Measurements from ENCODE around the gene CBLB.
A peak's percentile ranks its signal among the peaks of the same experiment; 100 is the strongest.

CBLB gene

DNA sequence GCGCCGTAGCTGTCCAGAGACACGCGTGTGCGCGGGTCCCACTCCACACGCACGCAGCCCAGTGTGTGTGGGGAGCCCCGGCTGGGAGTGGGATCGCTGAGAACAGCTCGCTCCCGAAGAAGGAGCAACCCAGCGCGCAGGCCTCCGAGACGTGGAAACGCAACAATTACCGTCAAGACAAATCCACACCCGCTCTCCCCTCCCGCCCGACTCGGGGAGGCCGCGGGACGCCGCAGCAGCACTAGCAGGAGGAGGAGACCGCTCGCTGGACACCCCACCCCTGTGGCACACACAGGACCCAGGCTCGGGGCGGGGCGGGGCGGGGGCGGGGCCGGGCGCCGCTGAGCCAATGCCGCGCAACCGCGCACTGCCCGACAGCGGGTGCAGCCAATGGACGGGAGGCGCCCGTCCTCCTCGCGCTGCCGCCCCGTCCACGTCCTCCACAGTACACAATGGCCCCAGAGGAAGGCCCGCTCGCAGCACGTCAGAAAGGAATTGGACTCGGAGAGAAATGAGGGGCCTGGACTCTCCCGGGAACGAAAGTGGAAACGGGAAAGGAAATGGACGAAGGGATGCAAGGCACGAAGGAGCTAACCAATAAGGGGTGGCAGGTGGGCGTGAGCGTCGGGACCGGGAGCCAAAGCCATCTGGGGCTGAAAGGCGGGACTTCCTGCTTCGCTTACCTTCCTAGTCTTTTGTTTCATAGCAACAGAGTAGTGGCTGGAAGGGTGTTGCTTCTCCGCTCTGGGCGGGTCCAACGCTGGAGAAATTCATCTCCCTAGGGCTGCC, at the start of gene CBLB:
Gene CBLB (minus strand): TSS at position 271 of the 789 bp plus-strand sequence. CDS start 1,435 bp downstream, outside the sequence.
- DNase-seq: peak; percentile 92

DNA sequence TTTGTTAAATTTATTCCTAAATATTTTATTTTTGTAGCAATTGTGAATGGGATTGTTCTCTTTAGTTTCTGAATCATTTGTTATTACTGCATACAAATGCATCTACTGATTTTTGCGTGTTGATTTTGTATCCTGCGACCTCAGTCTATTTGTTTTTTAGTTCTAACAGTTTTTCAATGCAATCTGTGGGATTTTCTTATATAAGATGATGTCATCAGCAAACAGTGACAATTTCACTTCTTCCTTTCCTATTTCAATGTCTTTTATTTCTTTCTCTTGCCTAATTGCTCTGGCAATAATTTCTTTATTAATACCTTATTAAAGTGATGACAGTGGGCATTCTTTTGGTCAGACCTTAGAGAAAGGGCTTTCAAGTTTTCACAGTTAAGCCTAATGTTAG, 48.0 kb upstream of the CBLB start:
- no peak for DNase-seq

DNA sequence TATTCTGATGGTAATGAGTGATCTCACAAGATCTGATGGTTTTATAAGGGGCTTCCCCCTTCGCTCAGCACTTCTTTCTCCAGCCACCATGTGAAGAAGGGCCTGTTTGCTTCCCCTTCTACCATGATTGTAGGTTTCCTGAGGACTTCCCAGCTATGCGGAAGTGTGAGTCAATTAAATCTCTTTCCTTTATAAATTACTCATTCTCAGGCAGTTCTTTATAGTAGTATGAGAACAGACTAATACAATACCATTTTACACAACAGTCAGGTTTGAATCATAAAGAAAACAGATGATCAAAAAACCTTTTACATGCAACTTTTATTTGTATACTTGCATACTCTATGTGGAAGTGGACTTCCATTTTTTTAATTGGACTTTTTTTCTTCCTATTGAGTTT, 46.7 kb upstream of the CBLB start:
- no peak for DNase-seq

DNA sequence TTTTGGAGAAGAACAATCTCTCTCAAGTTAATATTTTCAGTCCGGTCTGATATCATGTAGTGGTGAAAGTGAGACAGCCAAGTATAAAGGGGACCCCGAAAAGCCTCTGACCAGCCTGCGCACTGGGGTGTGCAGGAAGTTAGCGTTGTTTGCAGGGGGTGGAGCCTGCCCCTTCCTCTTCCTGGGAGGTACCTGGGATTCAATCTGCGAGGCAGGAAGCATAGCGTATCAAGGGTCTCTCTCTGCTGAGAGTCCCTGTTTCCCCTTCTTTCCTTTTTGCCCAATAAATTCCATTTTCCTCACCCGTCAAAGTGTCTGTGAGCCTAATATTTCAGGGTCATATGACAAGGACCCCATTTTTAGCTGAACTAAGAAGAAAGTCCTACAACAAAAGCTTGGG, 44.8 kb upstream of the CBLB start:
- DNase-seq: no peak

DNA sequence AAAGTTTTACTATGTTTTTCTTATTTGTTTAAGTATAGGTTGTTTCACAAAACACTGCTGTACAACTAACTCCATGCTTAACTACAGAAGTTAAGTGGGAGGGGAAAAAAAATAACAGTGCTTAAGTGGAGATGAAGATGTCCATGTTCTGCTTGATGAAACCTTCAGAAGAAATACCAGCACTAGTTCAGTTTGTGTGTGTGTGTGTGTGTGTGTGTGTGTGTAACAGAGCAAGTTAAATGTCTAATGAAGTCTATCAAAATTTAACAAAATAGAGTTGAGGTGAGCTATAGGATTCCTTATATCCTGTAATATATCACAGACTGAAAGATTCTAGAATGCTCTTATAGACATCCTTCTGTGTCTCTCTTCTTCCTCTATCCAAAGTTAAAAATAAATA, 44.1 kb upstream of the CBLB start:
- DNase-seq: no peak

DNA sequence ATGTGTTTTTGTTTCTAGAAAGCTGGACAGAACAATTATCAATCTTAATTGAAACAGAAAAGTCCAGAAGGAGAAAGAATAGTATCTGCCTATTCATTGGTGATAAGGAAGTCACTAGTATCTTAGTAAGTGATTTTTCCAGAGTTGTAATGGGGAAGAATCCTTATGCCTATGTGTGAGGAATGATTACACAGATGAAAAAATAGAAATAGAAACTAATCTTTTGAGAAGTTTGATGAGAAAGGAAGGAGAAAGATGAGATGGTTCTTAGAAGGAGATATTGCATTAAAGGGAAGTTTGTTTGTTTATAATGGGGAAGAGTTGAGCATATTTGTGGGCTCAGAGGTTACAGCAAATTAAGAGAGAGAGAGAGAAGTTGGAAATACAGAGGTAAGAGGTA, 42.7 kb upstream of the CBLB start:
- DNase-seq: no peak

DNA sequence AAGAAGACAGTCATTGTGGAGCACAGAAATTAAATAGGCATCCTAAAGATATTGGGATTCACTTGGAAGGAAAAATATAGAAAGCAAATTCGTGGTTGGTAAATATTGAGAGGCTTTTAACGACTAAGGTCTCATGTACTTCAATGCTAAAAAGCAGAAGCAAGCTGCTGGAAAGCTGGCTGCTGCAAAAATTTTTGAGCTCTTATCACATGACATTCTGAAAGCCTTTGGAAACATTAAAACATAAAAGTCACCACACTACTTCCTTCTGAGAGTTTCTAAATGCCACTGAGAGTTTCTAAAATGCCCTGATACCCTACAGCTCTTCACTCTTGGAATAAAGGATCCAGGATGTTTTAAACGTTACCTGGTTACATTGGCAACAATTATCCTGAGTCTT, 39.0 kb upstream of the CBLB start:
- DNase-seq: no peak

DNA sequence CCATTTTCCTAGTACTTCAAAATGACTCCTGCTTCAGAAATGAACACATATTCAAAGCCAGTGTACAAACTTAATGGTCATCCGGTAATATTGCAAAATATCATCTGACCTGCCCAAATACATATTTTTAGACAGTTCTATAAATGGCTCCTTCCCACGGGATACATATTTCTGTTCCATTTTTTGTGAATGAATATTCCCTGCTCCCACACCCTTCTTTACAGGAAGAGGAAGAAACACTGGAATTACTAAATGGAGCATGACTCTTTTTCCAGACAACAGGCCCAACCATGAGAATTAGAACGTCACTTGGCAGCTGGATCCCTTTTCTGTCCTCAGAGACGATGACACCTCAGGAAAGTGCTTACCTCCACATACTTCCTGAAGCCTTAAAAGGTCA, 38.0 kb upstream of the CBLB start:
- DNase-seq: no peak

DNA sequence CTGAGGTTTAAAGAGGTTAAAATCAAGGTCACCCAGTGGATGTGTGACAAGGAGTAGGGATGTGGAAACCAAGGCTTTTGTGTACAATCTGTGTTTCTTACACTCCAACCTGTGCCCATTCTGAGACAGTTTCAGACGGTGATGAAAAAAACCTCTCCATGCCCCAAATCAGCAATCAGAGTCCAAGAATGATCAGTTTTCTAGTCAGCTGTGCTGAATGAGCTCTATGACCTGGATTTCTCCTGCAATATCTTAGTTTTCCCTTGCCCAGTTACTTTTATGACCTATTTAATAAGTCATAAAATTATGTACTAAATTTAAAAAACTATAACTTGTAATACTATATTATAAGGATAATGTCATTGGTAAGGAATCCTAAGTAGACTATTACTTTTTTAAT, 37.5 kb upstream of the CBLB start:
- DNase-seq: no peak

DNA sequence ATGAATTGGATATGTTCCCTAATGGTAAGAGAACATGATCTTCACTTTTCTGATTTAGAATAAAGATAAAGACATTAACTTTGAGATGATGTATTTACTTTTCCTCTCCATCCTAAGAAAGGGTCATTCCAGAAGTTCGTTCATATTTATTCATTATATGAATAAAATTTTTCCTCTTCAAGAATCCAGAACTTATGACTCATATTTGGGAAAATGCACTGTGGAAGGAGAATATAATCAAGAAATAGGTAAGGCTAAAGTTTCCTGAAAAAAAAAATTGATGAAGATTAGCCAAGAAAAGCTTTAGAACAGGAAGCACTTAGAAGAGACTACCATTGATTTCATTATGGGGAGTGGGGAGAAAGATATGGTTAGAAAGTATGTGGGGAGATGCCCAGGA, 36.5 kb upstream of the CBLB start:
- DNase-seq: no peak

DNA sequence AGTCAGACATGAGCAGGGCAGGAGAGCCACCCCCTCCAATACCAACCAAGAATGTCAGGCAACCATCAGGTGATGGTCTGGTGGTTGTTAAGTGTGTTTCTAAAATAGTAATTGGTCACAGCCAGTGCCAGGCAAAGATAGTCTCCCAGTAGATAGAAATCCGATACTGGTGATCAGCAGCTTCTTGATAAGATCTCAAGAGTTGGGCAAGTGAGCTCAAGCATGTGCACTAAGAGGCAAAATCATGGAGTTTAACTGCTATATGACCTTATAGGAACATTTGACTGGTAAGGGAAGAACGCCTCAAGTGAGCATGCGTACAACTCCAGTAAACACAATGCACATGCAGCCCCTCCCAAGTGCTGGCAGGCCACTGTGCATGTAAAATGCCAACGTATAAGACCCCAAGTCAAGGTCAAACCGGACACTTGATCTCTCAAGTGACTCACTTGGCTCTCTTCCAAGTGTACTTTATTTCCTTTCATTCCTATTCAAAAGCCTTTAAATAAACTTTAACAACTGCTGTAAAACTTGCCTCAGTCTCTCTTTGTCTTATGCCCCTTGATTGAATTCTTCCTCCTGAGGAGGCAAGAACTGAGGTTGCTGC, 36.0 kb upstream of the CBLB start:
- no peak for DNase-seq

DNA sequence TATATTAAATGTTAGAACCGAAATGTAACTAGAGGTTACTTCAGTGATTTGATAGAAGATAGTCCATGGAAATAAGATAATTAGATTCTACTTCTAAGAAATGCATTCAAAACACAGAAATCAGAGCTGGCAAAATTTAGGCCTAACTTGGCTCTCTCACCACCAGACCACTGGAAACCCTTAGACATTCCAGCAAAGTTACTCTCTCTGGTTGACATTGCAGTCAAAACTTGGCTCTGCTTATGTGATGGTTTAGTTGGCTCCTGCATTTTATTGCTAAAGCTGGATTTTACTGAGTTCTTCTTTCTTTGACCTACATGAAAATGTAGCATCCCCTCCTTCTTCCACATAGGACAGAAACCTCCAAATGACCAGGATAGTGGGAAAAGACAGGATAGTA, 35.4 kb upstream of the CBLB start:
- DNase-seq: no peak

DNA sequence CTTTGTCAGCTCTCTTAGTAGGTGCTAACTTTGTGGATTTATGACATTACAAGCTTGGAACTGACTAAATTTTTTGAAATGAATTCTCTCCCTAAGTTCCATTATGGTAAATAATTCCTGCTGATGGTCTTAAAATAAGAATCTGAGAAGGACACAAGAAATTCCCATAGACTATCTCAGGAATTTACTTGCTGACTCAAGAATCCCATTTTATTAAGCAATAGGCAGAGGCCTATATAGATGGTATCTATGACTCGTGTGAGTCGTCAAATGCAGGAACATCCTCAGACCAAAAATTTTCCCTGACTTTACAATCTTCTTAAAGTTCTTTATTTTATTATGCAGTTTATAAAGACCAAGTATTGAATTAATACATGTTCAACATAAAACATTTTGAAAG, 30.7 kb upstream of the CBLB start:
- no peak for DNase-seq

DNA sequence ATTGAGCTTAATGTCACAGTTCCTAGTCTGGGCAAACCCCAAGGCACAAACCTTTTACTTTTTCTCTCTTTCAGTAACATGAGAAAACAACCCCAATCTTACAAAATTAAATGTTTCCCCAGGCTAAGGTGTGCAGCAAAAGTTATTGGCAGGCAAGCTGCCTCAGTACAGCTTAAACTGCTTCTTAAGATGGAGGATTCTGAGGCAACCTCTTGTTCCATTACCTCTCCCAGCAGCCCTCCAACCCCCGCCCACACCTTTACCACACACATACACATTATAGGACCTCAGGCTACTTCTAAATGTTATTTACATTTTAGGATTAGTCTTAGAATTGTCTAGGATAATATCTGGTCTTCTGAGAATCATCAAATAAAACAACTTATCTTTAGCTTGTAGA, 22.3 kb upstream of the CBLB start:
- DNase-seq: no peak

DNA sequence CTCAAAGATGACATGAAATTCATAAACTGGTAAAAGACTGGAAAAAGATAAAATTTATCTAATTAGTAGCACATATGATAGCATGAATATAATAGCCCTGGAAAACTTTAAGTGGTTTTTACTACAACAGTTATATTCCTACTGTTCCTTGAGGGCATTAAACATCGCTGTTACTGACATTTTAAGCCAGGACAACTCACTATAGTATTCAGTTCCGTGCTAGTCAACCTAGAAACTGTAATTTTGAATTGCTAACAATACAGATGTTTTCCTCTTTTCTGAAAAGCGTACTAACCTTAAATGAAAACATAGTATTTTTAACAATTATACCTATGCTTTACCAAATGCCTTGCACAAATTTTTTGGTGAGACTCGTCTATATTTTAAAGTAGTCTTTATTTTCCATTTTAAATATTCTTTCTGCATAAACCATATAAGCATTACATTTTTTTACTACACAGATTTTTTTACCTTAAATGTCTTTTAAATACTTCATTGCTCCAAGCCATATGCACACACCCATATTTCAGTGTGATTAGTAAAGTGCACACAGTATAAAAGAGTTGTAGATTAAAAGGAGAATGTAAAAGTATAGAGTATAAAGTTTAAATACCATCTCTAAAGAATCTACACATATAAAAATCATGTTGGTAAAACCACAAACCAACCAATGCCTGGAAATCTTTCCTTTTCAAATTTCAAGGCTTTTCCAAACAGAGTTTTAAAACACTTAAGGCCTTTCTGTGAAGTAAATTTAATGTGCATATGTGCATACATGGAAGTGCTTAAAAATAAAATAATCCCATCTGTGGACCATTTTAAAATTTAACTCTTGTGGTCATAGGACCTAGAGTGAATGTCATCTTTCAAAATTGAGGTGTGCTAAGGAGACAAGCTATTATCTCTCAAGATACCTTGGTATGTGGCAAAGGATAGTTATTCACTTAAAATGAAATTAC, 20.1 kb upstream of the CBLB start:
- DNase-seq: no peak

DNA sequence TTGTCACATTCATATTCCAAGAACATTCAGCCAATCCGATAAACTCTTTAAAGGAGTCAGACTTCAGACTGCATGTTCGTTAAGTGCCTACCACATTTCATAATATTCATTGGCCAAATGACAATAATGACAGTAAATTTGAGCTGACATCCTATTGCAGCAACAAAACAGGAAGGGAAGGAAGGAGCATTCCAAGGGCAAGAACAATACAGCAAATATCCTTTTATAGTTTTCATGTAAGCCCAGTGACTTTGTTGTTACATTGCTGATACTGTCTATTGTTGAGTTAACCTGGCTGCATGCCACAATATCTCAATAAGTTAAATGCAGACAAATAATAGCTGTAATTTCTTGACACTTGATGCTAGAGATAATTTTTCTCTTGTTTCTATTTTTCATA, 16.4 kb upstream of the CBLB start:
- no peak for DNase-seq

DNA sequence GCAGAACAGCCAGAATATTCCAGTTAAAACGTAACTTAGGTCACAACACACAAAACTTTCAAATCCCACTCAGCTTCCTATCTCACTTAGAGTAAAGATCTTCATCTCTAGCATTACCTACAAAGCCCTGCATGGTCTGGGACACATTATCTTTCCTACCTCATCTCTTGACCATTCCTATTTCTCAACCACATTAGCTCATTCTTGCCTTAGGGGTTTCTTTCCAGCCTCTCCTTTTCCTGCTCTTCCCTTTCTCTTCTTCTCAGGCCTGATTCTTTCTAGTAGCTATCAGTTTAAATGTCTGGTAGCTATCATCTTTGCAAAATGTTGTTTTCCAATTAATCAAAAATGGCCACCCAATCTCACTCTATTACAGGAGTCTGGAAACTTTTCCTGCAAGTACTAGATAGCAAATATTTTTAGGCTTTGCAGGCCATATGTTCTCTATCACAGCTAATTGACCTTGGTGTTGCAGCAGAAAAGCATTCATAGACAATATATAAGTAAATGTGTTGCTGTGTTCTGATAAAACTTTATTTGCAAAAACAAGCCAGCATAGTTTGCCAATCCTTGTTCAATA, 15.1 kb upstream of the CBLB start:
- no peak for DNase-seq

DNA sequence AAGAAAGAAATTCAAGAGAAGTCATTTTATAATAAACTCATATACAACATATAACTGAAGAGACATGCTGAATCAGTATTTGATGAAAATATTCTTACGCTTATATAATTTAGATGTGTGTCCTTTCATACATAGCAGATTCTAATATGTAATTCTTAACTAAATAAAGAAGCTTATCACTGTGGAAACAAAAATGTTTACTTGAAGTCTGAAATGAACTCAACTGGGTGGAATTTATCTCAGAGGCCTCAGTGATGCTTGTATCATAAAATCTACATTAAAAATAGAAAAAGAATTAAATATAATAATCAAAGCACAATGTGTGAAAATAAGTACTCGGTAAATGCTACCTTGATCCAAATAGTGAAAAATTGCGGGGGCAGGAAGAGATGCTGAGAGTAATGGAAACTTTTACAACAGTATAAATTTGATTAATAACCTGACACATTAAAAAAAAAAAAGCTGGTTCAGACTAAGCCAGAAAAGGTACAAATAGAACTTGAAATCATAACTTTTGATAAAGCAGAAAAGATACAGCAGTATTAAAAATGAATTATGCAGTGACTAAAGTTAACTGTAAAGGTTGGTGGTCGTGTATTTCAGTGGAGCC, 12.0 kb upstream of the CBLB start:
- DNase-seq: no peak

DNA sequence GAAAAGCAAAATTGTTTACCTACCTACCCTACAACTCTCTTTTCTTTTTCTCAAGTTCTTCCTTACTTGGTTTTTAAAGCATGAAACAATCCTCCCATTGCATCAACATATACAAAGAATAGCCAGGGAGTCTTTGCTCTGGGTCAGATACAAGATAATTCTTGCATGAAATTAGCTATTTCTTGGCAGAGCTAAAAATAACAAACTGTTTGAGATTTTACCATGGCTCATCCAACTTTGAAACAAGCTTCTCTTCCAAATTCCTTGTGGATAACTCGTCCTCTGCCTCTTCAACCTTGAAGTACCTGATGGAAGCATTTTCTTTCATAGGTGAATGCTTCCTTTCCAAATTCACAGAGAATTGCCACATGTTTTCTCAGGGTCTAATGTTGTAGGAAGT, 9.2 kb upstream of the CBLB start:
- DNase-seq: no peak

DNA sequence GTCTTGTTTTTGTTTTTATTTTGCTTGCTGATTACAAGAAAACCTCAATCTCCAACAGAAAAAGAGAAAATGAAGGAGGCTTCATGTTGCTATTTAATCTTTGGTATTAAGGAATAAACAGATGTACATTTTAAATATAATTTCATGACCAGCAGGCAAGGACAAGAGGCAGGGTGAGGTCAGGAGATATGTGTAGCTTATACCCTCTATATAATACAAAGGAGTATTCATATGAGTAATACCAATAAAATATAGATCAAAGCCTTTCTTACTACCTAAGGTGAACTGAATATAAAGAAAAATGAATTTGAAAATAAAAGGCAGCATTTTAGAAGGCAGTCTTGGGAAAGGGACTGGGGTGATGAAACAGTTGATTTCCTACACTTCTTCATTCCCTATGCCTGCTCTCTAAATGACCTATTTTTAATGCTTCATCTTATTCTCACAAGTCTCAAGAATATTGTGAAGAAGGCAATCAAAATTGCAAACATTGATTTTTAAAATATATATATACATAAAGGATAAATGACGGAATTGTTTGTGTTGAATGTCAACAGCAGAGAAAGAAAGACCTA, 8.6 kb upstream of the CBLB start:
- no peak for DNase-seq

DNA sequence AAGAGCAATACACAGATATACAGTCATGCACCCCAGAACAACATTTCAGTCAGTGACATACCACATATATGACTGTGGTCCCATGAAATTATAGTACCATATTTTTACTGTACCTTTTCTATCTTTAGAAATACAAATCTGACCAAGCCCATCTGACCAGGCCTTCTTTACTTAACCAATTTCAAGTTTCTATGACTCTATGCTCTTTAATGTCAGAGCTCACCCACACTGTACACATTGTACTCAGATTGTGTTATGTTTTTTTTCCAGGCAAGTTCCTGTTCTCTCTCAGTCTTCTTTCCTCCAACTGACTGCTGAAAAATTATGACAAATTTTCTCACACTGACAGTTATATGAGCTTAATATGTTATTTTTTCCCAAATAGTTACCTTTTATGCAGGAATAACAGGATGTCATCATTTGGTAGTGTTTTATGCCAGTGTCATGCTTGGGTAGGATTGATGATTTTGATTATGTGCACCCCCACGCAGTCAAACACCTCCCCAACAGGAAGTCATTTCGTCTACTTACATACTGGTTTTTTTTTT, 8.0 kb upstream of the CBLB start:
- no peak for DNase-seq
